Stimulated activated CD4-positive, alpha-beta T cell treated with anti-CD3 and anti-CD28 coated beads, TNF-alpha, amount 100 ng/mL, for 48 hours (primary cell): ENCODE results near the gene CCDC3.

ENCODE experiments used
- DNase-seq, 3 donors: peaks; one replicate each; pipeline ENCODE4 v3.0.0-alpha.2; 2020; ENCODE audit warnings: low read depth in 3 of 3

Gene CCDC3

GRCh38 chr10:12961416-12962205 is 39.9 kb downstream of the CCDC3 start:
- DNase-seq = no peak

GRCh38 chr10:12960941-12961340 is 40.6 kb downstream of the CCDC3 start:
- DNase-seq = no peak

GRCh38 chr10:12960334-12960898 is 41.1 kb downstream of the CCDC3 start:
- no peak for DNase-seq

GRCh38 chr10:12958546-12959110 is 42.9 kb downstream of the CCDC3 start:
- no peak for DNase-seq

- DNase-seq = no peak
These were observed 44.4 kb downstream of the CCDC3 start for GRCh38 chr10:12957081-12957480.

- no peak for DNase-seq
These were observed 46.6 kb downstream of the CCDC3 start for GRCh38 chr10:12954866-12955265.

- DNase-seq = no peak
These were observed 50.9 kb downstream of the CCDC3 start for GRCh38 chr10:12950583-12951128.

GRCh38 chr10:12949248-12949647 is 52.3 kb downstream of the CCDC3 start:
- DNase-seq = no peak

GRCh38 chr10:12947741-12948140 is 53.8 kb downstream of the CCDC3 start:
- no peak for DNase-seq

- DNase-seq = no peak
These were observed 55.1 kb downstream of the CCDC3 start for GRCh38 chr10:12946372-12946771.

- no peak for DNase-seq
These were observed 55.7 kb downstream of the CCDC3 start for GRCh38 chr10:12945690-12946359.

- no peak for DNase-seq
These were observed 56.6 kb downstream of the CCDC3 start for GRCh38 chr10:12944931-12945330.

- no peak for DNase-seq
These were observed 58.1 kb downstream of the CCDC3 start for GRCh38 chr10:12943425-12943824.

GRCh38 chr10:12941966-12942365 is 59.5 kb downstream of the CCDC3 start:
- DNase-seq = no peak

GRCh38 chr10:12940791-12941190 is 60.7 kb downstream of the CCDC3 start:
- no peak for DNase-seq

GRCh38 chr10:12938271-12938670 is 63.2 kb downstream of the CCDC3 start:
- DNase-seq = no peak

GRCh38 chr10:12937527-12937926 is 64.0 kb downstream of the CCDC3 start:
- DNase-seq = no peak

GRCh38 chr10:12934777-12935176 is 66.7 kb downstream of the CCDC3 start:
- no peak for DNase-seq

GRCh38 chr10:12929381-12929780 is 72.1 kb downstream of the CCDC3 start:
- DNase-seq = no peak

- DNase-seq = no peak
These were observed 72.9 kb downstream of the CCDC3 start for GRCh38 chr10:12928571-12928970.

- DNase-seq = no peak
These were observed 73.6 kb downstream of the CCDC3 start for GRCh38 chr10:12927896-12928295.

- DNase-seq = no peak
These were observed 75.7 kb downstream of the CCDC3 start for GRCh38 chr10:12925845-12926244.
